HuH-7 (cell line): ENCODE measurements around the gene PTPRN2.

Experiments used
- DNase-seq: peaks from one replicate; pipeline ENCODE4 v3.0.0; 2011; ENCODE audit warnings: low spot score

Gene PTPRN2

GRCh38 chr7:158489462-158490155, 98.0 kb downstream of the PTPRN2 start:
- DNase-seq: no peak

DNA sequence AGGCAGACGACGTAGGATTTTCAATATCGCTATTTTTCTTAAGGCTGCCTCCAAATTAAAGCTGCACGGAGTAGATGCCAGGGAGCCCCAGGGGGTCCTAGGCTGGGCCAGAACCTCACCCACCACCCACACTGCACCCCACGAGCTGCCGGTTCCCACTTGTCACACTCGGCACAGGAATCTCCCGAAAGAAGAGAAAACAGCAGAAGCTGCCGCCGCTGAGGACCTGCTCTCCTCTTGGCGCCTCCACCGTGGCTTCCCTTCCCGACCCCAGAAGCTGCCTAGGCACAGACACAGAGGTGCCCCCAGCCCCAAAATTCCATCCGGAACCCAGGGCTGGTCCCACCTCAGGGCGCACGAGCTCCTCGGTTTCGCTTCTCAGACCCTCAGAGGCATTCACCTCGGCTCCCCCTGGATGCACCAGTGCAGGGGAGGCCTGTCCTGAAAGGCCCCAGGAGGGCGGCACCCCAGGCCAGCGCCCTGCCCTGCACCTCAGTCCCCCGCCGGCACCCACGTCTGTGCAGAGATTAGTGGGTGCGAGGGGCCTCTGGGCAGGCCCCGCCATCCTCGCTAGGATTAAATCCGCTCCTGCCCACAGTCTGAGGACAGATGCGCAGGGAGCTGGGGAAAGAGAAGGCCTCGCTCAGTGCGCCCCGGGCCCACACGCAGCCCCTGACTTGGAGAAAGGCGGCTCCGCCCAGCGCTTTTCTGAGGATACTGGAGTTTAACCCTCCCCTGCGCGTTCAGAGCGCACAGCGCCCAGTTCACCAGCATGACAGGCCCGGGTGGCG, 99.2 kb downstream of the PTPRN2 start:
- DNase-seq: no peak

DNA sequence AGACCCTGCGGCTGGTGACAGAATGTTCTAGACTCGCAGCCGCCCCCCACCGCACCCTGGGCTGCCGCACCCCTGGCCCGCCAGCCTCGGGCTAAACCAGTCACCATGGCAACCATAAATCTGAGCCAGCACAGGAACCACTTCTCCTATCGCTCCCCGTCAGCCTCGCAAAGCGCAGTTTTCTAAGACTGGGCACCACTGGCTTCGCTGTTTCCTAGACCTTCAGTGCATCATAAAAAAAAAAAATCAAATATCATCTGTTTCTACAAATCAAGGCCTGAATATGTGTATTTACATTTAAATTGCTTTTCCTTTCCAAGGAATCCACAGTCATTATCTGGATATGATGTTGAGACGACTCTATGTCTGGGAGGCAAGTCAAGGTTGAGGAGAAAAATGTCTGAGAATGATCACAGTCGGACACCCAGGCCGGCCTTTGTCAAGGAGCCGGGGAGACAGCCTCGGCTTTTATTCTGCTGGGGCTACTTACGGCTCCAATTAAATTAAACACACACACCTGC, 99.9 kb downstream of the PTPRN2 start:
- no peak for DNase-seq

DNA sequence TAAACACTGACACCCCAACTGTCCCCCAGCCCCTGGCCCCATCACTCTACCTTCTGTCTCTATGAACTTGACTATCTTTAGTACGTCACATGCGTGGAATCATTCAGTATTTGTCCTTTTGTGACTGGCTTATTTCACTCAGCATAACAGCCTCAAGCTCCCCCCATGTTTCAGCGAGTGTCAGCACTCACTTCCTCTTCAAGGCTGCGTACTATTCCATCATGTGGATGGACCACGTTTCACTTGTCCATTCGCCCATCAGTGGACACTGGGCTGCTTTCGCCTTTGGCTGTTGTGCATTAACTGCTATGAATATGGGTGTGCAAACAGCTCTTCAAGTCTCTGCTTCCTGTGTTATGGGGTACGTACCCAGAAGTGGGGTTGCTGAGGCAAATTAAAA, 100.7 kb downstream of the PTPRN2 start:
- DNase-seq: no peak

DNA sequence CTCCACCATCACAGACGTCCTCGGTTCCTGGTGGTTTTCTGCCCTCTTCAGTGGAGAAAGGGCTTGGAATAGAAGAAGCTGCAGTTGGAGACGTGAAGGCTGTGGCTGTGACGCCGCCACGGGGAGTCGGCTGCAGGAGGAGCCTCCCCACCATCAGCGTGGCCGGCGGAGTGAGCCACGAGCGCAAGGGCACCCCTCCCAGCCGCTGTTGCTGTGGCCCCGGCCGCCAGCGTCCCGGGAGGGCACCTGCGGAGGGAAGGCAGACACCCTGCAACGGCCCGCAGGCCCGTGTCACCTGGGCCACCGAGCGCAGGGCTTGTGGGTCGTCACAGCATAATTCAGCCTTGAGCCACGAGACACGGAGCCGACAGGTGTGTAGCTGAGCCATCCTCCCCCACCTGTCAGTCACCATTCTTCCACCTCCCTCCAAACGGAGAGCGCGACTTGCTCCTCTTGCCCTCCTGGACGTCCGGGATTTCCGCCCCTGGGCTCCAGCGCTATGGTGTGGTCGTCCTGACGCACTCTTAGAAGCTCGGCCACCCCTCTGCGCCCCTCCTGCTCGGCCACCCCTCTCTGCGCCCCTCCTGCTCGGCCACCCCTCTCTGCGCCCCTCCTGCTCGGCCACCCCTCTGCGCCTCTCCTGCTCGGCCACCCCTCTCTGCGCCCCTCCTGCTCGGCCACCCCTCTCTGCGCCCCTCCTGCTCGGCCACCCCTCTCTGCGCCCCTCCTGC, 102.7 kb downstream of the PTPRN2 start:
- no peak for DNase-seq

DNA sequence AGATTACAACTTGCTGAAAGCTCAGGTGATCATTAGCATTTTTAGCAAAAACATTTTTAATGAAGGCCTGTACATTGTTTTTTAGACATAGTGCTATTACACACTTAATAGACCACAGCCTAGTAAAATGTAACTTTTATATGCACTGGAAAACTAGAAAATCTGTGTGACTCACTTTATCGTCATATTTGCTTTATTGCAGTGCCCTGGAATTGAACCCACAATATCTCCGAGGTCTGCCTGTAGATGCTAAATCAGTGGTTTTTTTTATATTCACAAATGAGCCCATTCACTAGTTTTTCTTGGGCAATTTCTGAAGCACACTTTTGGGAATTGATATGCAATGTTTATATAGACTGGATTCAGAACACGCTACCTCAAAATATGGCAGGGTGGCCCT, 105.1 kb downstream of the PTPRN2 start:
- DNase-seq: no peak

DNA sequence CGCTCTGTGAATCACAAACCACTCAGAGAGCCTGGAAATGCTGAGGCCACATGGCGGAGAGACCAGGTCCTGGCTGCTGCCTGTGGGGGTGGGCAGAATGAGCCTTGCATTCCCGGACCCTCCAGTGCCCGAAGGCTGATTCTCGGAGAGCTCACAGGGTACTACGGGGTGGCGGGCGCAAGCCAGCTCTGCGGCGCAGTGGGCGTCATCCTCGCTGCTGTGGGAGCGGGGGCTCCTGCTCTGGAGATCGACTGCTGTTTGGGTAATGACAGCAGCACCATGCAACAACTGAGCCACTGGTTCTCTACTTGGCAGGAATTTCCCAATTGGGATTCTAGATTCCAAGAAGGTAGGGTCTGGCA, 108.0 kb downstream of the PTPRN2 start:
- DNase-seq: no peak

DNA sequence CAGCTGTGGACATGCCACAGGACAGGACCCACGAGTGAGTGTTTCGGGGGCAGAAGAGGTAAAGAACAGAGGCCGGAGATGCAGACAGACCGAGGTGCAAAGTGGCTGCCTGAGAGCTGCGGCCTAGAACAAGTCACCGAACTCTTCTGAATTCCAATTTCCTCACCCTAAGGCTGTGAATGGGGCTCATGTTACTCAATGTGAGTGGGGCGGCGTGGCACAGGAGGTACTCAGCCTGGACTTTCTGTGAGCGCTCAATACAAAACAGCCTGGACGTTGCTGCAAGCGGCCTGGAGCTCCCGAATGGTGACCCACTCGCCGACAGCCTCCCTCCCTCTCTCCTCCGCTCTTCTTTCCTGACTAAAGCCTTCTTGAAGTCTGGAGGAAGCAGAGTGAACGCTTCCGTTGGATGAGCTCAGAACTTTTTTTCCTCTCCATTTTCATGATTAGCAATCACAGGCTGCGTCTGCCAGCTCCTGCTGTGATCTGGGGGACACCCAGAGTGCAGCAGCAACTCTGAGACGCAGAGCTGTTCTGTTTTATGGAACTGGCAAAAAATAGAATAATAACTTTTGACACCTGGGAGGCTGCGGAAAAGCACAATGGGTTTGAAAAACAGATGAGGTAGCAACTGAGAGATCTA, 108.5 kb downstream of the PTPRN2 start:
- no peak for DNase-seq

DNA sequence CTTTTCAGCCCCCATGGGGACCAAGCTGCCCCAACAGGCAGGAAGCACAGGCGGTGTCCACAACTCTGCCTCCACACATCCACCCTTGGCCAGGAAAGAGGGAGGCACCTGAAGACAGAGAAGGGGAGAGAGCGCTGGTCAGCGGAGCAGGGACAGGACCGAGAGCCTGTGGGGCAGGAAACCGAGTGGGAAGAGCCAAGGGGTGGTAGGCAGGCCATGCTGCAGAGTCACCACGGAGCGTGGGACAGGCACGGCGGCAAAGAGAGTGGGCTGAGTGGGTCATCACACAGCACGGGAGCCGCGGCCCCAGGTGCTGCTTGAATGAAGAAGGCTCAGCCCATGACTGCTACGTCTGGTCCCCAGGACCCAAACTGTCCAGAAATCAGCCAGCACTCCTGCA, 109.8 kb downstream of the PTPRN2 start:
- DNase-seq: no peak

DNA sequence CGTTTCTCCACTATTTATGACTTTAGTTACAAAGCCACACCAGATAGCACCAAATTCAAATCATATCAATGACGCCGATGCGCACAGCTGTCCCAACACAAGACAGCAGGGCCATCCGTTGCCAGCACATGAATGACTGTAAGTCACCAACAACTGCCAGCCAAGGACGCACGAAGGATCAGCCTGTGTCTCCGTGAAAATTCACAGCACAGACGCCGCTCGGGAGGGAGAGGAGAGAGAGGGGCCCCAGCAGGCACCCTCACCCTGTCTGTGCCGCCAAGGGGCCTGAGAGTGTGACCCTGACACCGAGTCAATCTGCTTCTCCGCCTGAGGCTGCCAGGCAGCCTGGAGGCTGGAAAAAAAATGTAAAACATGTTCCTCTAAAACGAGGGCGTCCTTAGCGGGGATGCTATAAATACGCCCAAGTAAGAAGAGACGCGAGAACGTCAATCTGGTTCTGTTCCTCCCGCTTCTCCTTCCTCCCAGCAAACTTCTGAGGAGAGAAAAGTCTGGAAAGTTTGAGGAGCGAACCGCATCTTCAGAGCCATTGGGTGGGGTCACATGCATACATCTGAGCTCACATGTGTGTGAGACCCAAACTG, 111.2 kb downstream of the PTPRN2 start:
- DNase-seq: no peak

- no peak for DNase-seq
These were observed 112.0 kb downstream of the PTPRN2 start for GRCh38 chr7:158475679-158476052.

GRCh38 chr7:158475036-158475678, 112.5 kb downstream of the PTPRN2 start:
- DNase-seq: no peak

DNA sequence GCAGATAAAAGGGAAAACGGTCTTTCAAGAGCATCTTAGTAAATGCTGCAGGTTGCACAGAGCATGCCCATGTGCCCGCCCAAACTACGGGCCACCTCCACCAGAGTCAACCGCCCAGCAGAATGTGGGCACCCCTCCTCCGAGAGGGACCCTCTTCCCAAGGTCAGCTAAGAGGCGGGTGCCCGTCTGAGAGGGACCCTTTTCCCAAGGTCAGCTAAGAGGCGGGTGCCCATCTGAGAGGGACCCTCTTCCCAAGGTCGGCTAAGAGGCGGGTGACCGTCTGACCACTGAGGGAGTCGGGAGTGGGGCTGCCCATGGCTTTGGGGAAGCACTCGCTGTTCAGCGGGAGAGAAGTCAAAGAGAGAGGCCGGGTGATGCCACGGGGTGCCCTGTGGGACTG, 113.1 kb downstream of the PTPRN2 start:
- DNase-seq: no peak

GRCh38 chr7:158473946-158474345, 113.7 kb downstream of the PTPRN2 start:
- DNase-seq: no peak

DNA sequence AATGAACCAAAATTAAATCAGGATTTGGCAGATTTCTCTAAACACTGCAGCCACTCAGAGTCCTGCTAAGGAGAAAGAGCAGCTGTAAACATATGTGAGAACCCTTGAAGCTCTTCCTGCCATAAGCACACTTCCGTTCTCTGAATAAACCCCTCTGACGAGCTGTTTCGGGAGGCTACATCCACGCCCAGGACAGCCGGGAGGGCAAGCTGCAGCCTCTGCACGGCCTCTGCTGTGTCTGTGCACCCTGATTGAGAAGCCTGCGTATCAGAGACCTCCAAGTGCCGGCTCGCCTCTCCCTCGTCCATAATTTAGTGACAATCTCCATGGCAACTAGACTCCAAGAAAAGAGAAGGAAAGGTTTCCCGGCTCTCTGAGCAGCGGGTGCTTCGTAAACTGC, 114.4 kb downstream of the PTPRN2 start:
- no peak for DNase-seq

GRCh38 chr7:158472596-158472995, 115.0 kb downstream of the PTPRN2 start:
- no peak for DNase-seq

DNA sequence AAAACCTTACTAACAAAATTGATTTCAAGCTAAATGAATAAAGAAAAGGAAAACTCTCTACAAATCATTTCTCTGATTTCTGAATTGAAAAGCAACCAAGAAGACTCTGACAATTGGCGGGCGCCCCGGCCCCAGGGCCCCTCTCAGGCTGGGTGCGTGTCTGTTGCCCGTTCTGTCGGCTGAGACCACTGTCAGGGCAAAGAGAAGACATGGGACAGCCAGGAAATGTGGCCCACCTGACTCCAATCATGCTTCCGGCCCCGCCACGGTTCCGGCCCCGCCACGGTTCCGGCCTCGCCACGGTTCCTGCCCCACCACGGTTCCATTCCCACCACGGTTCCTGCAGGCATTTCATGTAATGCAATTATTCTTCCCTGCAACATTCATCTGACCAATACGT, 115.9 kb downstream of the PTPRN2 start:
- no peak for DNase-seq

GRCh38 chr7:158470336-158470735, 117.3 kb downstream of the PTPRN2 start:
- DNase-seq: no peak

- no peak for DNase-seq
These were observed 118.1 kb downstream of the PTPRN2 start for GRCh38 chr7:158469396-158470051.

- no peak for DNase-seq
These were observed 118.8 kb downstream of the PTPRN2 start for GRCh38 chr7:158468700-158469296.

- no peak for DNase-seq
These were observed 119.4 kb downstream of the PTPRN2 start for GRCh38 chr7:158468181-158468580.
